HG02798 (cell line): ENCODE measurements around the gene B9D1.
A peak's percentile ranks its signal among the peaks of the same experiment; 100 is the strongest.

Experiments
- ATAC-seq: cut with Tn5 transposase; IDR thresholded peaks from one replicate; pipeline ENCODE4 v1.9.1; 2021; ENCODE audit warnings: mild to moderate bottlenecking; ENCODE audit not compliant: unreplicated experiment, poor library complexity

B9D1 gene

GRCh38 chr17:19327031-19327783 is 35.3 kb downstream of the B9D1 start:
- ATAC-seq = no peak

GRCh38 chr17:19325542-19325941 is 37.0 kb downstream of the B9D1 start:
- no peak for ATAC-seq

- ATAC-seq = no peak
Observed at GRCh38 chr17:19322861-19323260, 39.7 kb downstream of the B9D1 start.

- ATAC-seq = no peak
Observed at GRCh38 chr17:19322129-19322505, 40.4 kb downstream of the B9D1 start.

GRCh38 chr17:19321481-19322128 is 40.9 kb downstream of the B9D1 start:
- no peak for ATAC-seq

- no peak for ATAC-seq
Observed at GRCh38 chr17:19320876-19321275, 41.6 kb downstream of the B9D1 start.

- no peak for ATAC-seq
Observed at GRCh38 chr17:19319771-19320505, 42.6 kb downstream of the B9D1 start.

GRCh38 chr17:19318611-19319010 is 43.9 kb downstream of the B9D1 start:
- no peak for ATAC-seq

GRCh38 chr17:19317359-19318095 is 45.0 kb downstream of the B9D1 start:
- peak; percentile 81 for ATAC-seq

- no peak for ATAC-seq
Observed at GRCh38 chr17:19316761-19317358, 45.7 kb downstream of the B9D1 start.

- ATAC-seq = no peak
Observed at GRCh38 chr17:19315104-19315503, 47.4 kb downstream of the B9D1 start.

GRCh38 chr17:19313746-19314651 is 48.5 kb downstream of the B9D1 start:
- no peak for ATAC-seq

- ATAC-seq = no peak
Observed at GRCh38 chr17:19313066-19313745, 49.3 kb downstream of the B9D1 start.

- no peak for ATAC-seq
Observed at GRCh38 chr17:19312406-19312805, 50.1 kb downstream of the B9D1 start.

GRCh38 chr17:19311421-19312215 is 50.9 kb downstream of the B9D1 start:
- no peak for ATAC-seq

GRCh38 chr17:19311016-19311415 is 51.5 kb downstream of the B9D1 start:
- ATAC-seq = no peak

GRCh38 chr17:19310151-19310550 is 52.4 kb downstream of the B9D1 start:
- ATAC-seq = no peak

- no peak for ATAC-seq
Observed at GRCh38 chr17:19309701-19310100, 52.8 kb downstream of the B9D1 start.
